DOHH2 (cell line): ENCODE results near the gene TDRD12.

ENCODE experiments used
- CTCF ChIP-seq: fragments of 200-600 bp; sonication (generic); IDR thresholded peaks from one replicate; pipeline ENCODE4 v1.5.1; 2014; ENCODE audit warnings: antibody characterized with exemption, mild to moderate bottlenecking, low read depth, low read length; ENCODE audit not compliant: poor library complexity, severe bottlenecking
- EZH2phosphoT487 ChIP-seq: fragments of 200-600 bp; sonication (generic); IDR thresholded peaks from 2 replicates; pipeline ENCODE4 v1.6.1; 2017; ENCODE audit warnings: borderline replicate concordance, mild to moderate bottlenecking, antibody characterized with exemption, low read length, moderate library complexity, mixed read lengths

DNA sequence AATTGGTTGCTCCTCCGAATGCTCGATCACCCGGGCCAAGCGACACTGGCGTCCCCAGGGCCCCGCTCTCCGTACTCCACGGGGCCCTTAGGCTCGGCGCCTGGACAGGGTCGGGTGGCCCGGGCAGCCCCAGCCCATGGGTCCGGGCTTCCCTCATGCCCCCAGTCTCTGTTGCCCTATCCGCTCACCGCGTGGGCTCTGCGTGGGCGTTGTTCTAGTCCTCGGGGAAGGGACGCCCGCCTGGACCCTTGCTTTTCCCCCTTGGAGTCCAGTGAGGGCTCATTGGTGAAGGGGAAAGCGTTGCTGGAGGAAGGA is 1.3 kb downstream of the TDRD12 start:
- TF ChIP-seq EZH2phosphoT487 (no peak), CTCF (no peak)
